Testis (tissue), 2 donors: Measurements from ENCODE around the gene CACNA1S.

Experiments used
- CTCF ChIP-seq, 3 experiments: fragments of 450-650 bp in 2 of 3; fragments of 200-600 bp in 1 of 3; sonication (generic) in 1 of 3; IDR thresholded peaks; one replicate each; pipeline ENCODE4 v1.5.1; 2016 to 2019; ENCODE audit warnings: antibody characterized with exemption in 3 of 3, mild to moderate bottlenecking in 2 of 3, moderate library complexity in 1 of 3
- POLR2A ChIP-seq: fragments of 450-650 bp; IDR thresholded peaks from one replicate; pipeline ENCODE4 v1.6.1; 2017; ENCODE audit warnings: antibody characterized with exemption, mild to moderate bottlenecking, moderate library complexity

GRCh38 chr1:201114245-201115131 is 2.3 kb upstream of the CACNA1S start:
- TF ChIP-seq CTCF (IDR thresholded peaks at IDR 0.05) (peak; percentile 73 to 80 (median 80)), POLR2A (no peak)
